Neural progenitor cell (in vitro differentiated cells): Measurements from ENCODE around the gene OR2V2. TPM values are rescaled to one million over a fixed set of nuclear protein-coding genes. Genes with fewer than 3 reads are reported as not detected.

Experiments used
- DNase-seq: peaks from one replicate; pipeline ENCODE4 v3.0.0-alpha.2; 2016; ENCODE audit warnings: low spot score
- H2AFZ ChIP-seq: fragments of 200-600 bp; sonication (generic); replicated peaks from 2 replicates; pipeline ENCODE4 v1.6.1; 2016; ENCODE audit warnings: antibody characterized with exemption
- H3F3A ChIP-seq: fragments of 200-600 bp; sonication (generic); 2 replicates; pipeline ENCODE4 v1.6.1; 2016; ENCODE audit warnings: antibody characterized with exemption, low read depth
- H3K27ac ChIP-seq: fragments of 200-600 bp; sonication (generic); 2 replicates; pipeline ENCODE4 v1.5.1; 2016; ENCODE audit warnings: mild to moderate bottlenecking
- H3K27me3 ChIP-seq: fragments of 200-600 bp; sonication (generic); 2 replicates; pipeline ENCODE4 v1.6.1; 2016; ENCODE audit warnings: mild to moderate bottlenecking, moderate library complexity
- H3K36me3 ChIP-seq: fragments of 200-600 bp; sonication (generic); 2 replicates; pipeline ENCODE4 v1.5.1; 2016
- H3K4me1 ChIP-seq: fragments of 200-600 bp; sonication (generic); 2 replicates; pipeline ENCODE4 v1.6.1; 2016; ENCODE audit warnings: mixed run types
- H3K4me2 ChIP-seq: fragments of 200-600 bp; sonication (generic); 2 replicates; pipeline ENCODE4 v1.6.1; 2016
- H3K4me3 ChIP-seq: fragments of 200-600 bp; sonication (generic); 2 replicates; pipeline ENCODE4 v1.5.1; 2016
- H3K79me2 ChIP-seq: fragments of 200-600 bp; sonication (generic); 2 replicates; pipeline ENCODE4 v1.6.1; 2016; ENCODE audit warnings: low read depth
- H3K9ac ChIP-seq: fragments of 200-600 bp; sonication (generic); 2 replicates; pipeline ENCODE4 v1.6.1; 2016
- H3K9me3 ChIP-seq: fragments of 200-600 bp; sonication (generic); 2 replicates; pipeline ENCODE4 v1.5.1; 2016; ENCODE audit warnings: low read depth
- H4K20me1 ChIP-seq: fragments of 200-600 bp; sonication (generic); 2 replicates; pipeline ENCODE4 v1.6.1; 2016; ENCODE audit warnings: low read depth
- H3K27ac Mint-ChIP-seq: 3 replicates; pipeline ENCODE4 v1.8.0; 2021; ENCODE audit warnings: mixed read lengths
- H3K27me3 Mint-ChIP-seq: 2 replicates; pipeline ENCODE4 v1.8.0; 2022; ENCODE audit warnings: low read depth, mild to moderate bottlenecking, inconsistent platforms, moderate library complexity, mixed read lengths; ENCODE audit not compliant: insufficient read depth
- H3K36me3 Mint-ChIP-seq: 3 replicates; pipeline ENCODE4 v1.8.0; 2021; ENCODE audit warnings: mixed read lengths
- H3K4me1 Mint-ChIP-seq: 3 replicates; pipeline ENCODE4 v1.8.0; 2021; ENCODE audit warnings: mixed read lengths
- H3K4me3 Mint-ChIP-seq: 3 replicates; pipeline ENCODE4 v1.8.0; 2021; ENCODE audit warnings: mild to moderate bottlenecking, moderate library complexity, mixed read lengths
- H3K9me3 Mint-ChIP-seq: 3 replicates; pipeline ENCODE4 v1.8.0; 2020; ENCODE audit warnings: mixed read lengths
- CTCF ChIP-seq: fragments of 200-600 bp; sonication (generic); IDR thresholded peaks from 2 replicates; pipeline ENCODE4 v1.5.1; 2017; ENCODE audit warnings: antibody characterized with exemption, mild to moderate bottlenecking
- EZH2 ChIP-seq: fragments of 200-600 bp; sonication (generic); IDR thresholded peaks from 2 replicates; pipeline ENCODE4 v1.6.1; 2017; ENCODE audit warnings: antibody characterized with exemption, mild to moderate bottlenecking, moderate library complexity
- EZH2phosphoT487 ChIP-seq: fragments of 200-600 bp; sonication (generic); IDR thresholded peaks from 2 replicates; pipeline ENCODE4 v1.6.1; 2017; ENCODE audit warnings: antibody characterized with exemption
- total RNA-seq: library from RNA; depleted of rRNA; stranded (reverse); fragments of >200 nt; gene quantifications from 2 replicates; pipeline ENCODE4 v1.2.3, GENCODE V29; 2015; ENCODE audit warnings: low replicate concordance

The OR2V2 gene
- total RNA-seq, 1 donor from 2014 or later, result not detected

GRCh38 chr5:181119105-181119504 is 28.3 kb upstream of the OR2V2 start:
- H3K27ac Mint-ChIP-seq, result no peak overlapping the region

GRCh38 chr5:181120306-181120705 is 27.1 kb upstream of the OR2V2 start:
- no peak overlapping the region for H3K4me3 Mint-ChIP-seq
- H3K27me3 Mint-ChIP-seq, result peaks cover 19% of the 10 kb centered on the region
- H3K27me3 ChIP-seq, result peaks cover 76% of the 10 kb centered on the region
- no peak for TF ChIP-seq CTCF
- no peak for TF ChIP-seq EZH2
- TF ChIP-seq EZH2phosphoT487, result no peak
- H4K20me1 ChIP-seq, result no peaks in the 10 kb centered on the region
- peaks cover 2% of the 10 kb centered on the region for H3K4me1 Mint-ChIP-seq
- H3F3A ChIP-seq, result no peaks in the 10 kb centered on the region
- no peak overlapping the region for H3K9ac ChIP-seq
- H3K79me2 ChIP-seq, result no peaks in the 10 kb centered on the region
- H3K4me2 ChIP-seq, result no peak overlapping the region
- H3K9me3 ChIP-seq, result no peaks in the 10 kb centered on the region
- H3K4me1 ChIP-seq, result no peaks in the 10 kb centered on the region
- no peaks in the 10 kb centered on the region for H3K36me3 ChIP-seq
- H3K27ac ChIP-seq, result no peak overlapping the region
- no peaks in the 10 kb centered on the region for H3K36me3 Mint-ChIP-seq
- no peak overlapping the region for H3K4me3 ChIP-seq
- DNase-seq, result no peak
- no peak overlapping the region for H2AFZ ChIP-seq
- no peak overlapping the region for H3K27ac Mint-ChIP-seq
- peaks cover 2% of the 10 kb centered on the region for H3K9me3 Mint-ChIP-seq

More at GRCh38 chr5:181119105-181119504, 28.3 kb upstream of the OR2V2 start:
- H3K4me3 Mint-ChIP-seq, result no peak overlapping the region
- H3F3A ChIP-seq, result no peaks in the 10 kb centered on the region
- no peaks in the 10 kb centered on the region for H3K79me2 ChIP-seq
- peaks cover 11% of the 10 kb centered on the region for H3K9me3 Mint-ChIP-seq
- peaks cover 2% of the 10 kb centered on the region for H3K4me1 Mint-ChIP-seq
- H3K27ac ChIP-seq, result no peak overlapping the region
- no peak overlapping the region for H3K4me3 ChIP-seq
- no peak overlapping the region for H3K4me2 ChIP-seq
- H4K20me1 ChIP-seq, result no peaks in the 10 kb centered on the region
- H3K27me3 Mint-ChIP-seq, result peaks cover 23% of the 10 kb centered on the region
- TF ChIP-seq EZH2phosphoT487 (no peak), CTCF (no peak), EZH2 (no peak)
- H3K9ac ChIP-seq, result no peak overlapping the region
- DNase-seq, result no peak
- no peak overlapping the region for H2AFZ ChIP-seq
- no peaks in the 10 kb centered on the region for H3K36me3 Mint-ChIP-seq
- H3K36me3 ChIP-seq, result no peaks in the 10 kb centered on the region
- peaks cover 88% of the 10 kb centered on the region for H3K27me3 ChIP-seq
- no peaks in the 10 kb centered on the region for H3K9me3 ChIP-seq
- H3K4me1 ChIP-seq, result no peaks in the 10 kb centered on the region

- DNase-seq, result no peak
- Mint-ChIP-seq H3K4me3 (no peak overlapping the region), H3K9me3 (no peaks in the 10 kb centered on the region), H3K27me3 (peaks cover 16% of the 10 kb centered on the region), H3K36me3 (no peaks in the 10 kb centered on the region), H3K27ac (no peak overlapping the region), H3K4me1 (no peaks in the 10 kb centered on the region)
- Histone ChIP-seq H3K9me3 (no peaks in the 10 kb centered on the region), H2AFZ (no peak overlapping the region), H3K79me2 (no peaks in the 10 kb centered on the region), H3K36me3 (no peaks in the 10 kb centered on the region), H3F3A (no peaks in the 10 kb centered on the region), H3K4me2 (no peak overlapping the region), H3K27me3 (peaks cover 72% of the 10 kb centered on the region), H3K27ac (no peak overlapping the region), H3K4me3 (no peak overlapping the region), H4K20me1 (no peaks in the 10 kb centered on the region), H3K9ac (no peak overlapping the region), H3K4me1 (no peaks in the 10 kb centered on the region)
- TF ChIP-seq CTCF (no peak), EZH2phosphoT487 (no peak)
Measured at GRCh38 chr5:181120761-181121160, 26.6 kb upstream of the OR2V2 start.
